Activated naive CD8-positive, alpha-beta T cell treated with anti-CD3 and anti-CD28 coated beads for 36 hours (primary cell): ENCODE results near the gene SSX7. TPM values are rescaled to one million over a fixed set of nuclear protein-coding genes. Genes with fewer than 3 reads are reported as not detected.
"Not testable (repeated sequence)": the region's sequence is repeated elsewhere in the genome, so short reads cannot be mapped to it uniquely, and the experiment has no call there.

Source experiments
- DNase-seq: peaks from one replicate; pipeline ENCODE4 v3.0.0; 2021
- H3K27ac Mint-ChIP-seq: one replicate; pipeline ENCODE4 v1.8.0; 2022; ENCODE audit warnings: mild to moderate bottlenecking, moderate library complexity, mixed read lengths
- H3K27me3 Mint-ChIP-seq: one replicate; pipeline ENCODE4 v1.8.0; 2022; ENCODE audit warnings: mild to moderate bottlenecking, mixed read lengths
- H3K36me3 Mint-ChIP-seq: one replicate; pipeline ENCODE4 v1.8.0; 2021; ENCODE audit warnings: mild to moderate bottlenecking, mixed read lengths
- H3K4me1 Mint-ChIP-seq: one replicate; pipeline ENCODE4 v1.8.0; 2021; ENCODE audit warnings: mixed read lengths
- H3K4me3 Mint-ChIP-seq: one replicate; pipeline ENCODE4 v1.8.0; 2022; ENCODE audit warnings: mild to moderate bottlenecking, moderate library complexity, mixed read lengths
- H3K9me3 Mint-ChIP-seq: one replicate; pipeline ENCODE4 v1.8.0; 2022; ENCODE audit warnings: mixed read lengths
- total RNA-seq, 2 experiments: library from RNA; stranded (reverse); gene quantifications; one replicate each; pipeline ENCODE4 v1.2.3, GENCODE V29; 2021

SSX7 gene, protein sequence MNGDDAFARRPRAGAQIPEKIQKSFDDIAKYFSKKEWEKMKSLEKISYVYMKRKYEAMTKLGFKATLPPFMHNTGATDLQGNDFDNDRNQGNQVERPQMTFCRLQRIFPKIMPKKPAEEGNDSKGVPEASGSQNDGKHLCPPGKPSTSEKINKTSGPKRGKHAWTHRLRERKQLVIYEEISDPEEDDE
- not detected for total RNA-seq

DNA sequence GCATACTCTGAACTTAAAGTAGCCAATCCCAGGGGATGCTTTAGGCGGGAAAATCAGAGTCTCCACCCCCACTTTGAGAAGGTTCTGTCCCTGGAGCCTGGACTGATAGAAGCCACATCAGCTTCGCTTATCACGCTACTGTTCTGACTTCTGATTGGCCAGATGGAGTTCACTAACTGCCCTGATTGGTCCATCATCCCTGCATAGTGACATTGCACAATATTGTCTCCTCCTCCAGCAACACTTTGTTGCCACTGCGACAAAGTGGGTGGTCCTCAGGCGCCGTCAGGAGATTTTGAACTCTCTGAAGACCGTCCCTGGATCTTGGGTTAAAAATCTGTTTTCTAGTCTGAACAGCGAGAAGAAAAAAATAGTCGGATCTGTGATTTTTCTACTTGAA, at the start of gene SSX7:
SSX7 (minus strand) TSS at position 101 of the 400 bp plus-strand sequence. CDS start 1,428 bp downstream, outside the sequence.
- H3K36me3 Mint-ChIP-seq, H3K4me1 Mint-ChIP-seq: not testable (repeated sequence)

DNA sequence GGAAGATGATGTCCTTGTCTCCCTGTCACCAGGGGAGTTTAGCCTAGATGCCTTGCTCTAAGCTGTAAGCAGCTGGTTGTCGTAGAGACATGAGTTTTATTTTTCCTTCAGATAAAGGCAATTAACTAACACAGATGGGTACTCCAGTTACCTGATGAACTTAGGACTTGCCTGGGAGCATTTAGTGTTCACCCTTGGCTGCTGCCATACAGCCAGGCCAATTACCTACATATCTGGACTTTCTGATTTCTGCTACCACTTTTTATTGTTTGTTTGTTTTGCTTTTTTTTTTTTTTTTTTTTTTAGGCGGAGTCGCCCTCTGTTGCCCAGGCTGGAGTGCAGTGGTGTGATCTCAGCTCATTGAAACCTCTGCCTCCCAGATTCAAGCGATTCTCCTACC, 37.3 kb upstream of the SSX7 start:
- H3K27ac Mint-ChIP-seq, H3K36me3 Mint-ChIP-seq, DNase-seq, H3K9me3 Mint-ChIP-seq, H3K4me1 Mint-ChIP-seq, H3K27me3 Mint-ChIP-seq, H3K4me3 Mint-ChIP-seq: not testable (repeated sequence)

More for the DNA sequence above, at the start of gene SSX7:
- not testable (repeated sequence) for H3K9me3 Mint-ChIP-seq, H3K4me3 Mint-ChIP-seq, H3K27ac Mint-ChIP-seq, H3K27me3 Mint-ChIP-seq, DNase-seq

DNA sequence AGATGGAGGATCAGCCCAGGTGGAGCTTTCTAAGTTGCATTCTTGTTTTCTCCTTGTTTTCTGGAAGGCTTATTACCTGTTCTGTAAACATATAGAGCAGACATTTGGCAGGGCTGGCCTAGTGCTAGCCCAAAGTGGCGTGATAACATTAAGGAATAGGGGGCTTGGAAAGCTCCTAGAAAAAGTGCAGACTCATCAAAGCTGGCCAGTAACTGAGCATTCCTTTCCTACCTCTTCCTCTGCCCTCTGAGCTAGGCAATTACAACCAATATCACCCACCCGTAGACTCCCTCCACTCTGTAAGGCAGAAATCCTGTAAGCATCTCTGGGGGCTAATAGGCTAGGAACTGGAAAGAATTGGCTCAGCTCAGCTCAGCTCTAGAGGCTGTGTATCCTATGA, 7.5 kb upstream of the SSX7 start:
- H3K9me3 Mint-ChIP-seq, H3K36me3 Mint-ChIP-seq, H3K27me3 Mint-ChIP-seq, DNase-seq, H3K27ac Mint-ChIP-seq, H3K4me1 Mint-ChIP-seq, H3K4me3 Mint-ChIP-seq: not testable (repeated sequence)

DNA sequence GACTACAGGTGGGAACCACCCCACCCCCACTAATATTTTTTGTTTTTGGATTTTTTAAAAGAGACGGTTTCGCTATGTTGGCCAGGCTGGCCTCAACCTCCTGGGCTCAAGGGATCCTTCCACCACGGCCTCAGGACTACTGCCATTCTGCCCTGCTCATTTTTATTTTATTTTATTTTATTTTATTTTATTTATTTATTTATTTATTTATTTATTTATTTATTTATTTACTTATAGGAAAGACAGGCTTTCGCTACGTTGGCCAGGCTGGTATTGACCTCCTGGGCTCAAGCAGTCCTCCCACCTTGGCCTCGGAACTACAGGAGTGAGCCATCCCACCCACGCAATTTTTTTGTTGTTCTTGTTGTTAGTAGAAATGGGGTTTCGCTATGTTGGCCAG, 775 bp upstream of the SSX7 start:
- not testable (repeated sequence) for H3K36me3 Mint-ChIP-seq, H3K4me3 Mint-ChIP-seq, H3K27ac Mint-ChIP-seq, H3K27me3 Mint-ChIP-seq, H3K4me1 Mint-ChIP-seq, H3K9me3 Mint-ChIP-seq, DNase-seq

DNA sequence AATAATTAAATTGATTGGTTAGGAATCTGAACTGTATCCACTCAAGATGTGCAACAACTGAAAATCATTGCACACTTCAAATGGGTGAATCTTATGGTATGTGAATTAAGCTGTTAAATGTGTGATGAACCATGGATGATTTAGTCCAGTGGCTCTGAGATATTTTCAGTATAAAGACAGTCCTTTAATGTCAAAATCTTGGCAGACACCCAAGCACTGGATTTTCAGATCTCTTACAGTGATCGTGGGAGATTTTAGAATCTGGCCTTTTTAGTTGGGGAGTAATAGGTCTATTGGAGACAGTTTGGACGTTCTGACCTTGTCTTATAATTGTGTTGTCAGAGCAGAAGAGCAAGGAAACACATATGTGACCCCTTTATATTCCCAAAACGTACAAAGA, 4.0 kb downstream of the SSX7 start:
- H3K27ac Mint-ChIP-seq, H3K9me3 Mint-ChIP-seq, DNase-seq, H3K4me1 Mint-ChIP-seq, H3K27me3 Mint-ChIP-seq, H3K36me3 Mint-ChIP-seq, H3K4me3 Mint-ChIP-seq: not testable (repeated sequence)

DNA sequence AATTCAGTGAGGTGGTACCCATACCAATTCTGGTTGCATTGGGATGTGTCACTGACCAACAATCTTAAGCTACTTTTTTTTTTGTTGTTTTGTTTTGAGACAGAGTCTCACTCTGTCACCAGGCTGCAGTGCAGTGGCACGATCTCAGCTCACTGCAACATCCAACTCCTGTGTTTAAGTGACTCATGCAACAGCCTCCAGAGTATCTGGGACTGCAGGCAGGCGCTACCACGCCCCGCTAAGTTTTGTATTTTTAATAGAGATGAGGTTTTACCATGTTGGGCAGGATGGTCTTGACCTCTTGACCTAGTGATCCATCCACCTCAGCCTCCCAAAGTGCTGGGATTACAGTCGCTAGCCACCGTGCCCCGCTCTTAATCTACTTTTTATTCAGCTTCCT, 5.7 kb downstream of the SSX7 start:
- H3K27ac Mint-ChIP-seq, DNase-seq, H3K4me1 Mint-ChIP-seq, H3K4me3 Mint-ChIP-seq, H3K36me3 Mint-ChIP-seq, H3K9me3 Mint-ChIP-seq, H3K27me3 Mint-ChIP-seq: not testable (repeated sequence)

DNA sequence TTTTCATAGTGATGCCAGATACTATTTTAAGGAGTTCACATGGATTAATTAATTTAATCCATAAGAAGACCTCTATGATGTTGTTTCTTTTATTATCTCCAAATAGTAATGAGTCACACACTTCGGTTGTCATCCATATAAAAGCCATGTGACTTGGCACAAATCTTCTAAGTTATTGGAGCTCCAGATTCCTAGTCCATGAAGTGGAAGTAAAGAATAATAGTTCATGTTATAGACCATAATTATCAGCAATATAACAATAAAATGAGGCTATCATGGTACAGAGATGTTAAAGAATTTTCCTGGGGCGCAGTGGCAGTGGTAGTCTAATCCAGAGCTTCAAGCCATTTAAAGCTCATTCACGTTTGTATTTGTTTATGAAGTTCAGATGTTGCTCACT, 26.2 kb downstream of the SSX7 start:
- H3K4me1 Mint-ChIP-seq, H3K36me3 Mint-ChIP-seq, H3K9me3 Mint-ChIP-seq, H3K27me3 Mint-ChIP-seq, H3K4me3 Mint-ChIP-seq, DNase-seq, H3K27ac Mint-ChIP-seq: not testable (repeated sequence)

DNA sequence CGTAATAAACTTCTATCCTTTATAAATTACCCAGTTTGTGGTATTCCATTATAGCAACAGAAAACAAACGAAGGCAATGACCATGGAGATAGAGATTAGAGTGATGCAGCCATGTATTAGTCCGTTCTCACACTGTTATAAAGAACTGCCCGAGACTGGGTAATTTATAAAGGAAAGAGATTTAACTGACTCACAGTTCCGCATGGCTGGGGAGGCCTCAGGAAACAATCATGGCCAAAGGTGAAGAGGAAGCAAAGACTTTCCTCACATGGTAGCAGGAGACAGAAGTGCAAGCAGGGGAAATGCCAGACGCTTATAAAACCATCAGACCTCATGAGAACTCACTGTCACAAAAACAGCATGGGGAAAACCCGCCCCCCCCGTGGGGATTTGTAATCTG, 34.0 kb downstream of the SSX7 start:
- H3K9me3 Mint-ChIP-seq, H3K4me3 Mint-ChIP-seq, H3K27ac Mint-ChIP-seq, H3K4me1 Mint-ChIP-seq, H3K27me3 Mint-ChIP-seq, H3K36me3 Mint-ChIP-seq, DNase-seq: not testable (repeated sequence)

DNA sequence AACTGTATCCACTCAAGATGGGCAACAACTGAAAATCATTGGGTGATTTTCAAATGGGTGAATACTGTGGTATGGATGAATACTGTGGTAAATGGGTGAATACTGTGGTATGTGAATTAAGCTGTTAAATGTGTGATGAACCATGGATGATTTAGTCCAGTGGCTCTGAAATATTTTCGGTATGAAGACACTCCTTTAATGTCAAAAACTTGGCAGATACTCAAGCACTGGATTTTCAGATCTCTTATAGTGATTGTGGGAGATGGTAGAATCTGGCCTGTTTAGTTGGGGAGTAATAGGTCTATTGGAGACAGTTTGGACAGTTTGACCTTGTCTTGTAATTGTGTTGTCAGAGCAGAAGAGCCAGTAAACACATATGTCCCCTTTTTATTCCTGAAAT, 45.7 kb downstream of the SSX7 start:
- Mint-ChIP-seq H3K4me3 (no peak overlapping the region), H3K9me3 (no peaks in the 10 kb centered on the region), H3K4me1 (no peaks in the 10 kb centered on the region), H3K36me3 (no peaks in the 10 kb centered on the region), H3K27me3 (no peaks in the 10 kb centered on the region), H3K27ac (no peak overlapping the region)
- no peak for DNase-seq

DNA sequence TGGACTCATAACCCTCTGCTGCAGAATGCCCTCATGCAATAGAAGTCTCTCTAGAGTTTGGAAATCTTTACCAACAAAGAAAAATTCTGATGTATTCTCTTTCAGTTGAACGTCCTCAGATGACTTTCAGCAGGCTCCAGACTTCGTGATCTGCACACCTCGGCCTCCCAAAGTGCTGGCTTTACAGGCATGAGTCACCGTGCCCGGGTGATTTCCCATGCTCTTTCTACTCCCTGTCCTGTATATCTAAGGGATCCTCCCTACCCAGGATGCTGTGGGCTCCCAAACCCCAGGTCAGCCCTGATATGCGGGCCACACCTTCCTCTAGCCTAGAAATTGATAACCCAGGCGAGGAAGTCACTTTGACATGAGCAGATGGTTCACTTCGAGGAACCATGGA, 51.5 kb downstream of the SSX7 start:
- not testable (repeated sequence) for H3K27ac Mint-ChIP-seq, H3K36me3 Mint-ChIP-seq, H3K4me3 Mint-ChIP-seq, H3K27me3 Mint-ChIP-seq, H3K9me3 Mint-ChIP-seq, DNase-seq, H3K4me1 Mint-ChIP-seq

DNA sequence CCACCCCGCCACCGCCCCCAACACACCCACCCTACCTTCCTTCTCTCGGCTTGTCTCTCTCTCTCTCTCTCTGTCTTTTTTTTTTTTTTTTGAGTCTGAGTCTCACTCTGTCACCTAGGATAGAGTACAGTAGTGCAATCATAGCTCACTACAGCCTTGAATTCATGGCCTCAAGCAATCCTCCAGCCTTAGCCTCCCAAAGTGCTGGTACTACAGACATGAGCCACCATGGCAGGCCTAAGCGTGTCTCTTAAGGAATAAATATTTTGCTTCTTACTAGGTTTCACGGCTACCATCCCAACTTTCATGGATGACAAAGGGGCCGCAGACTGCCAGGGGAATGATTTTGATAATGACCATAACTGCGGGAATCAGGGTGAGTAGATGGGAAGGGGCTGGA, 55.8 kb downstream of the SSX7 start:
- Mint-ChIP-seq H3K4me3 (no peak overlapping the region), H3K36me3 (no peaks in the 10 kb centered on the region), H3K27ac (no peak overlapping the region), H3K27me3 (peaks cover 3% of the 10 kb centered on the region), H3K9me3 (no peaks in the 10 kb centered on the region), H3K4me1 (no peaks in the 10 kb centered on the region)
- DNase-seq, result no peak

DNA sequence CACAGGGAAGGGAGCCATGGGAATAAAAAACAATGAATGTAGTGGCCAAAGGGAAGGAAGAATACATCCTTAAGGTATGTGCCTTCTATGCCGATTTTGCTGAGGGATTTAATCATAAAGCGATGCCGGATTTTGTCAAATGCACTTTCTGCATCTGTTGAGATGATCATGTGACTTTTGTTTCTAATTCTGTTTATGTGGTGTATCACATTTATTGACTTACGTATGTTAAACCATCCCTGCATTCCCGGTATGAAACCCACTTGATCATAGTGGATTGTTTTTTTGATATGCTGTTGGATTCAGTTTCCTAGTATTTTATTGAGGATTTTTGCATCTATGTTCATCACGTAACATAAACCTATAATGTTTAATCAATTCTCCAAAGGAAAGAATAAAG, 60.0 kb downstream of the SSX7 start:
- H3K9me3 Mint-ChIP-seq, result no peaks in the 10 kb centered on the region
- H3K4me3 Mint-ChIP-seq, result no peak overlapping the region
- H3K4me1 Mint-ChIP-seq, result no peaks in the 10 kb centered on the region
- peaks cover 3% of the 10 kb centered on the region for H3K27me3 Mint-ChIP-seq
- DNase-seq, result no peak
- H3K36me3 Mint-ChIP-seq, result no peaks in the 10 kb centered on the region
- no peak overlapping the region for H3K27ac Mint-ChIP-seq

Other genes starting within 250 kb of the SSX7 start
- not detected for gene XAGE1A, start 159.1 kb downstream of the SSX7 start, total RNA-seq
- not detected for gene XAGE1B, start 137.8 kb downstream of the SSX7 start, total RNA-seq
- not detected for gene SSX2, start 52.3 kb upstream of the SSX7 start, total RNA-seq
- gene SSX2B, start 96.4 kb upstream of the SSX7 start, total RNA-seq, result not detected
- not detected for gene SPANXN5, start 142.5 kb upstream of the SSX7 start, total RNA-seq
- gene XAGE5, start 156.4 kb upstream of the SSX7 start, total RNA-seq, result not detected
- gene XAGE3, start 213.2 kb upstream of the SSX7 start, total RNA-seq, result not detected
- 10 to 100 TPM; 15.8 to 17.0 TPM for gene FAM156B, start 242.4 kb upstream of the SSX7 start, total RNA-seq